ENCODE measurements around the gene PTDSS2. TPM values are rescaled to one million over a fixed set of nuclear protein-coding genes. Genes with fewer than 3 reads are reported as not detected.

The PTDSS2 gene
- total and polyA plus RNA-seq, 2 of the 13 experiments (the other 11 are each of a cell fraction or from before 2014, with no cell fraction given), result 21.7 to 26.4 TPM

GRCh38 chr11:449889-450808 lies at the start of gene PTDSS2 (continued):
- peak; percentile 66 for TF ChIP-seq ZNF607 (CRISPR knock-in tag; IDR thresholded peaks at IDR 0.05; ENCODE audit: borderline replicate concordance)
- TF ChIP-seq KAT8 (CRISPR knock-in tag; IDR thresholded peaks at IDR 0.05), result peak; percentile 87
- no peak for TF ChIP-seq FOXM1 (CRISPR knock-in tag; IDR thresholded peaks at IDR 0.05)
- TF ChIP-seq SALL2 (CRISPR knock-in tag; IDR thresholded peaks at IDR 0.05), result peak; percentile 90
- TF ChIP-seq, protein P1, sequence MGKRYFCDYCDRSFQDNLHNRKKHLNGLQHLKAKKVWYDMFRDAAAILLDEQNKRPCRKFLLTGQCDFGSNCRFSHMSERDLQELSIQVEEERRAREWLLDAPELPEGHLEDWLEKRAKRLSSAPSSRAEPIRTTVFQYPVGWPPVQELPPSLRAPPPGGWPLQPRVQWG (CRISPR knock-in tag; IDR thresholded peaks at IDR 0.05; ENCODE audit: borderline replicate concordance, low read depth), result no peak
- TF ChIP-seq RBM22 (optimal IDR thresholded peaks at IDR 0.05; ENCODE audit: low read length), result no peak
- TF ChIP-seq MED13 (CRISPR knock-in tag; IDR thresholded peaks at IDR 0.05), result no peak; the same call in 1 of the 2 replicates
- TF ChIP-seq CBFB (CRISPR knock-in tag; IDR thresholded peaks at IDR 0.05), result peak; percentile 96
- no peak for TF ChIP-seq ADNP (CRISPR knock-in tag; IDR thresholded peaks at IDR 0.05)
- TF ChIP-seq SOX5 (CRISPR knock-in tag; IDR thresholded peaks at IDR 0.05; ENCODE audit: borderline replicate concordance), result peak; percentile 42; the same call in 1 of the 2 replicates
- no peak for TF ChIP-seq ZNF17 (CRISPR knock-in tag; IDR thresholded peaks at IDR 0.05)
- TF ChIP-seq MEF2D (CRISPR knock-in tag; IDR thresholded peaks at IDR 0.05), result no peak
- 0 out of 2 replicates have a peak, but pooled peaks have one; percentile 36 for TF ChIP-seq ZNF605 (CRISPR knock-in tag; IDR thresholded peaks at IDR 0.05)
- no peak for TF ChIP-seq KAT2B (IDR thresholded peaks at IDR 0.05; ENCODE audit: borderline replicate concordance, low read depth, low read length)
- peak; percentile 61; the same call in 1 of the 2 replicates for TF ChIP-seq ZSCAN30 (CRISPR knock-in tag; IDR thresholded peaks at IDR 0.05)
- TF ChIP-seq ZNF709 (CRISPR knock-in tag; IDR thresholded peaks at IDR 0.05), result peak; percentile 83
- TF ChIP-seq GFI1 (CRISPR knock-in tag; IDR thresholded peaks at IDR 0.05; ENCODE audit: borderline replicate concordance), result 0 out of 2 replicates have a peak, but pooled peaks have one; percentile 64
- no peak for TF ChIP-seq SMYD3 (CRISPR knock-in tag; IDR thresholded peaks at IDR 0.05)
- no peak for TF ChIP-seq SETDB1 (CRISPR knock-in tag; IDR thresholded peaks at IDR 0.05; ENCODE audit: borderline replicate concordance)
- TF ChIP-seq NPAS2 (CRISPR knock-in tag; IDR thresholded peaks at IDR 0.05; ENCODE audit: borderline replicate concordance), result no peak
- TF ChIP-seq ZNF274 (CRISPR knock-in tag; IDR thresholded peaks at IDR 0.05), result peak; percentile 26; the same call in 1 of the 2 replicates
- TF ChIP-seq PHF8 (CRISPR knock-in tag; IDR thresholded peaks at IDR 0.05), result peak; percentile 79
- TF ChIP-seq ZNF496 (CRISPR knock-in tag; IDR thresholded peaks at IDR 0.05; ENCODE audit: insufficient replicate concordance), result no peak
- no peak for TF ChIP-seq SMARCC2 (IDR thresholded peaks at IDR 0.05)
- no peak for TF ChIP-seq KLF11 (CRISPR knock-in tag; IDR thresholded peaks at IDR 0.05)
- TF ChIP-seq CENPX (CRISPR knock-in tag; IDR thresholded peaks at IDR 0.05), result no peak
- peak; percentile 92 for TF ChIP-seq SPEN (CRISPR knock-in tag; IDR thresholded peaks at IDR 0.05; ENCODE audit: low read depth)
- TF ChIP-seq, protein P2, sequence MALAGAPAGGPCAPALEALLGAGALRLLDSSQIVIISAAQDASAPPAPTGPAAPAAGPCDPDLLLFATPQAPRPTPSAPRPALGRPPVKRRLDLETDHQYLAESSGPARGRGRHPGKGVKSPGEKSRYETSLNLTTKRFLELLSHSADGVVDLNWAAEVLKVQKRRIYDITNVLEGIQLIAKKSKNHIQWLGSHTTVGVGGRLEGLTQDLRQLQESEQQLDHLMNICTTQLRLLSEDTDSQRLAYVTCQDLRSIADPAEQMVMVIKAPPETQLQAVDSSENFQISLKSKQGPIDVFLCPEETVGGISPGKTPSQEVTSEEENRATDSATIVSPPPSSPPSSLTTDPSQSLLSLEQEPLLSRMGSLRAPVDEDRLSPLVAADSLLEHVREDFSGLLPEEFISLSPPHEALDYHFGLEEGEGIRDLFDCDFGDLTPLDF (CRISPR knock-in tag; IDR thresholded peaks at IDR 0.05), result peak; percentile 67; the same call in 1 of the 2 replicates
- TF ChIP-seq ZSCAN29 (CRISPR knock-in tag; conservative IDR thresholded peaks at IDR 0.05), result 0 out of 2 replicates have a peak, but pooled peaks have one; percentile 45
- TF ChIP-seq ZNF782 (CRISPR knock-in tag; IDR thresholded peaks at IDR 0.05; ENCODE audit: borderline replicate concordance), result no peak
- no peak for TF ChIP-seq ZNF781 (CRISPR knock-in tag; IDR thresholded peaks at IDR 0.05; ENCODE audit: borderline replicate concordance, not compliant biosample characterization)
- no peak for TF ChIP-seq ZNF83 (CRISPR knock-in tag; IDR thresholded peaks at IDR 0.05; ENCODE audit: borderline replicate concordance)
